ENCODE results near the gene ZNF823.

DNA sequence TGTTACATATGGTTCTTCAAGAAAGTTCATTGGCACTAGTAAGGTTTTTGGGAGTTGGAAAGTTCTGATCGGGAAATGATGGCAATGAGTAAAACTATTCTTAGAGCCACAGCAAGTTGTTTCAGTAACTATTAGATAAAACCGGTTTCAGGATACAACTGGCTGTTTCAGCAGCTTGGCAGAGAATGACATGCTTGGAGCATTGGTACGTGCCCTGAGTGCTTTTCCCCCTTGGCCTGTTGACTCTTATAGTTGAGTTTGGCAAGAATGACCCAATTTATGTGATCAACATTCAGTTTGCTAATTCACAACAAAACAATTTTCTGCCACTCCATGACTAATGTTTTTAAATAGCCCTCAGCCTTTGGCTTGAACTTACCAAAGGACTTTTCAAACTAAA lies 48.8 kb upstream of the ZNF823 start:
- TF ChIP-seq EZH2 (IDR thresholded peaks at IDR 0.05; ENCODE audit: insufficient read depth, poor library complexity, severe bottlenecking) (no peak), EZH2phosphoT487 (IDR thresholded peaks at IDR 0.05; ENCODE audit: insufficient read depth, low read depth) (no peak)

All from GM23248 (cell line).